Superior temporal gyrus (tissue), 1 donor: ENCODE data around the gene CUL4B.
A peak's percentile ranks its signal among the peaks of the same experiment; 100 is the strongest.
"Not testable (repeated sequence)": the region's sequence is repeated elsewhere in the genome, so short reads cannot be mapped to it uniquely, and the experiment has no call there.

ENCODE experiments used
- DNase-seq: peaks from one replicate; pipeline ENCODE4 v3.0.0-alpha.2; 2016; ENCODE audit errors: extremely low spot score

CUL4B gene

GRCh38 chrX:120522820-120523219 lies 37.9 kb downstream of the CUL4B start:
- no peak for DNase-seq

DNA sequence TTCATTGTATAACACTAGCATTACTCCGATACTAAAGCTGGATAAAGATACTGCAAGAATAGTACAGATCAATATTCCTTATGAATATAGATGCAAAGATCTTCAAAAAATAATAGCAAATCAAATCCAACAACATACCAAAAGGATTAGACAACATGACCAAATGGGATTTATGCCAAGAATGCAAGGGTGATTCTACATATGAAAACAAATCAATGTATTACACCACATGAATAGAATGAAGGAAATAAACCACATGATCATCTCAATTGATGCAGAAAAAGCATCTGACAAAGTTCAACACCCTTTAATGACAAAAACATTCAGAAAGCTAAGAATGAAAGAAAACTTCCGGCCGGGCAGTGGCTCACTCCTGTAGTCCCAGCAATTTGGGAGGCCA lies 42.8 kb downstream of the CUL4B start:
- no peak for DNase-seq

DNA sequence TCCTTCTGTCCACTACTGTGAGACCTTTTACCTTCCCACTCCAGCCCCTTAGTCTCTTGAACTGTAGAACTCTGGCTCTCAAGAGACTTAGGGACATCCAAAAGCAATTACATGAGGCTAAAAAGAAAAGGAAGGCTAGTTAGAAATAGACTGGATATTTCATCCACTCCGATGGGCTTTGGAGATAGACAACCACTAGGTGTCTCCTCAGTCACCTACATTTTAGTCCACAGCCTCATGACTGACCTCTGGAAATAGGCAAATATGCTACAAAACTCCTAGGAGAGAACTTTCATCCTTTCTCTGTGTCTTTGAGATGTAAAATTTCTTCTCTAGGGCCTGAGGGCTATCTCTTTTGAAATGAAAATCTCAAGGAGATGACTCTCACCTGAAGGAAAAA lies 46.5 kb downstream of the CUL4B start:
- DNase-seq: no peak

GRCh38 chrX:120512627-120513026 lies 48.1 kb downstream of the CUL4B start:
- DNase-seq: no peak

- no peak for DNase-seq
Observed at GRCh38 chrX:120512222-120512621, 48.5 kb downstream of the CUL4B start.

DNA sequence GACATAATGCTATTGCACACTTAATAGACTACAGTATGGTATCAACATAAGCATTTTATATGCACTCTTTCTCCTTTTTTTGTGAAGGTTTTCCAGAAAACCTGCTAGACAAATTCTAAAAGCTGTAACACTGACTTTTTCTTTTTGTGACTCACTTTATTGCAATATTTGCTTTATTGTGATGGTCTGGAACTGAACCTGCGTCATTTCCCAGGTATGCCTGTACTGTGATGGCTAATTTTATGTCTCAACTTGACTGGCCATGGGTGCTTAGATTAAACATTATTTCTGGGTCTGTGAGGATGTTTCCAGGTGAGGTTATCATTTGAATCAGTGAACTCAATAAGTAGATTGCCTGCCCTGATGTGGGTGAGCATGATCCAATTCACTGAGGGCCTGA lies 56.2 kb downstream of the CUL4B start:
- no peak for DNase-seq

DNA sequence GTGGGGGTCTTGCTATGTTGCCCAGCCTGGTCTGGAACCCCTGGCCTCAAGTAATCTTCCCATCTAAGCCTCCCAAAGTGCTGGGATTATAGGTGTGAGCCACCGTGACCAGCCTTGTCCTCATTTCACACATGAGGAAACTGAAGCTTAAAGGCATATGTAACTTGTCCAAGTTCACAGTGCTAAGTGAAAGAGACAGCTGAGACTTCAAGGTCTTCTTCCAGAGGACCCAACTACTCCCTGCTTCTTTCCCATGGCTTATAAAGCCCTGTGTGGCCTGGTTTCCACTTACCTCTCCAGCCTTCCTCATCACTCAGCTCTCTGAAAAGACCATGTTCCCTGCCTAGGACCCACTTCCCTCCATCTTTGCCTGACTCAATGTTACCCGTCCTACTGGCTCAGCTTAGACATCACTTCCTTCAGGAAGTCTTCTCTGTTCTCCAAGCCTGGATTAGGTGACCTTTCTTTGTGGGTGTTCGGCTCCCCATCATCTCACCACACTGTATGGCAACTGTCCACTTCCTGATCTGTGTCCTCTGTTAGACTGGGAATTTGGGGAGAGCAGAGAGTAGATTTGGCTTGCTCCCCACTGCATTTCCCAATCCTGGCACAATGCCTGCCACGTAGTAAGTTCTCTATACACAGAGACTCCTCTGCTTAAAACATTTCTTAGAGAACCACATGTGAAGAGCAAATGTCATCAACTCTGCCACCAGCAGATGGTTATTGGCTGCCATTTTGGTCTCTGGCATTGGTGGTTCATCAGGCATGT lies 61.3 kb downstream of the CUL4B start:
- no peak for DNase-seq

DNA sequence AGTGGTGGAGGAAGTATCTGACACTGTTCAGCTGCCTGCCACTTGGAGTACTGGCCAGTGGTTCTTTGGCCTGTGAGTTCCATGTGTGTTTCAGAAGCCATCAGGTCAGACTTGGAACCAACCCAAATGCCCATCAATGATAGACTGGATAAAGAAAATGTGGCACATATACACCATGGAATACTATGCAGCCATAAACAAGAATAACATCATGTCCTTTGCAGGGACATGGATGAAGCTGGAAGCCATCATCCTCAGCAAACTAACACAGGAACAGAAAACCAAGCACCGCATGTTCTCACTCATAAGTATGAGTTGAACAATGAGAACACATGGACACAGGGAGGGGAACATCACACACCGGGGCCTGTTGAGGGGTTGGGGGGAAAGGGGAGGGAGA lies 70.6 kb downstream of the CUL4B start:
- not testable (repeated sequence) for DNase-seq

- no peak for DNase-seq
Observed at GRCh38 chrX:120486786-120487185, 74.0 kb downstream of the CUL4B start.

GRCh38 chrX:120485638-120486520 lies 74.9 kb downstream of the CUL4B start:
- peak; percentile 89 for DNase-seq

DNA sequence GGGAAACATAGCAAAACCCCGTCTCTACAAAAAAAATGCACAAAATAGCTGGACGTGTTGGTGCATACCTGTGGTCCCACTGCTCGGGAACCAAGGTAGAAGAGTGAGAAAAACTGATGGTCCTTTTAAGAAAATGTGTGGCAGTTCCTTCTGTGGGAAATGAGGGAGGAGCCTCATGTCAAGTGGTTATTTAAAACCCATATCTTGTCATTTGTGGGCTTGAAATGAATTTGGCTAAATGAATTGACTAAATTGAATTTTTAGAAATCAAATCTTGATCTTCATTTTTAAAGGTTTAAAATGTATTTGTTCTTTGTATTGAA lies 75.5 kb downstream of the CUL4B start:
- no peak for DNase-seq

- DNase-seq: no peak
Observed at GRCh38 chrX:120477453-120477852, 83.3 kb downstream of the CUL4B start.

DNA sequence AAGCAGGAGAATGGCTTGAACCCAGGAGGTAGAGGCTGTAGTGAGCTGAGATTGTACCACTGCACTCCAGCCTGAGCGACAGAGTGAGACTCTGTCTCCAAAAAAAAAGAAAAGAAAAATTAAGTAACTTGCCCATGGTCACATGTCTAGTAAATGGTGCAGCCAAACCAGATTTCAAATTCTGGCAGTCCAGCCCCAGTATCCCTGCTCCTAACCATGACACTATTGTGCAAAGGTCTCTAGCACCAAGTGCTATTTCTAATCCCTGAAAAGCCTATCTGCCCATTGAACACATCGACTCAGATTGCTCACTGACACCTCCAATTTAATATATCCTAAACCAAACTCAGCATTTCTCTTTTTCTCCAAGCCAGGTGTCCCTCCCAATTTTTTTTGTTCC lies 84.0 kb downstream of the CUL4B start:
- DNase-seq: no peak

DNA sequence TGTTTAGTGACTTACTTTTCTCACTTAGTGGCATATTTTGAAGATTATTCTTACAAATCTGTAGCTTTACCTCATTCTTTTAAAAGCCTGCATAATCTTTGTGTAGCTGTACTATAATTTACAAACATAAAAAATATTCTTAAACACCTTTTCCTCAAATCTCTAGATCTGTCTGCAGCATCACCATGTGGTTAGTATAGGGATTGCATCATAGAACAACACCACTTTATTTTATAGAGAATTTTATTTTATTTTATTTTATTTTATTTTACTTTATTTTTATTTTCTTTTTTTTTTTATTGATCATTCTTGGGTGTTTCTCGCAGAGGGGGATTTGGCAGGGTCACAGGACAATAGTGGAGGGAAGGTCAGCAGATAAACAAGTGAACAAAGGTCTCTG lies 85.3 kb downstream of the CUL4B start:
- peak; percentile 58 for DNase-seq
